ENCODE results near the gene EQTN. TPM values are rescaled to one million over a fixed set of nuclear protein-coding genes. Genes with fewer than 3 reads are reported as not detected.

EQTN gene
- not detected for polyA plus RNA-seq (2013, experiment 1 of 2)
- 0.63 TPM for polyA plus RNA-seq (2013, experiment 2 of 2)

- no peaks in the 10 kb centered on the region for H3K9me3 ChIP-seq (ENCODE audit: insufficient read depth, low read depth, low read length)
- H3K36me3 ChIP-seq (ENCODE audit: insufficient read depth, low read length), result no peaks in the 10 kb centered on the region
- no peak within 1 kb of the TSS for H3K9ac ChIP-seq (ENCODE audit: low read depth, low read length)
- no peaks in the 10 kb centered on the region for H3K27me3 ChIP-seq (ENCODE audit: insufficient read depth, low read length)
- no peaks in the 10 kb centered on the region for H3K4me1 ChIP-seq (ENCODE audit: insufficient read depth, low read length)
- H3K4me3 ChIP-seq (ENCODE audit: low read length), result no peak within 1 kb of the TSS
- WGBS, result 89% methylated on average over 7 of the region's 7 CpGs
- no peak within 1 kb of the TSS for H3K27ac ChIP-seq (ENCODE audit: low read depth, low read length)
These were observed at the start of gene EQTN for GRCh38 chr9:27297050-27297449. TSS of gene EQTN (minus strand) at chr9:27297150. CDS start at chr9:27297055, 95 bp downstream.

- no peaks in the 10 kb centered on the region for H3K36me3 ChIP-seq (ENCODE audit: insufficient read depth, low read length)
- H3K9me3 ChIP-seq (ENCODE audit: insufficient read depth, low read depth, low read length), result no peaks in the 10 kb centered on the region
- H3K9ac ChIP-seq (ENCODE audit: low read depth, low read length), result no peak overlapping the region
- H3K27ac ChIP-seq (ENCODE audit: low read depth, low read length), result no peak overlapping the region
- peaks cover 21% of the 10 kb centered on the region for H3K4me1 ChIP-seq (ENCODE audit: insufficient read depth, low read length)
- no peak overlapping the region for H3K4me3 ChIP-seq (ENCODE audit: low read length)
- H3K27me3 ChIP-seq (ENCODE audit: insufficient read depth, low read length), result no peaks in the 10 kb centered on the region
- 93% methylated on average over 7 of the region's 7 CpGs for WGBS
These were observed 47.8 kb upstream of the EQTN start for GRCh38 chr9:27344776-27345175.

DNA sequence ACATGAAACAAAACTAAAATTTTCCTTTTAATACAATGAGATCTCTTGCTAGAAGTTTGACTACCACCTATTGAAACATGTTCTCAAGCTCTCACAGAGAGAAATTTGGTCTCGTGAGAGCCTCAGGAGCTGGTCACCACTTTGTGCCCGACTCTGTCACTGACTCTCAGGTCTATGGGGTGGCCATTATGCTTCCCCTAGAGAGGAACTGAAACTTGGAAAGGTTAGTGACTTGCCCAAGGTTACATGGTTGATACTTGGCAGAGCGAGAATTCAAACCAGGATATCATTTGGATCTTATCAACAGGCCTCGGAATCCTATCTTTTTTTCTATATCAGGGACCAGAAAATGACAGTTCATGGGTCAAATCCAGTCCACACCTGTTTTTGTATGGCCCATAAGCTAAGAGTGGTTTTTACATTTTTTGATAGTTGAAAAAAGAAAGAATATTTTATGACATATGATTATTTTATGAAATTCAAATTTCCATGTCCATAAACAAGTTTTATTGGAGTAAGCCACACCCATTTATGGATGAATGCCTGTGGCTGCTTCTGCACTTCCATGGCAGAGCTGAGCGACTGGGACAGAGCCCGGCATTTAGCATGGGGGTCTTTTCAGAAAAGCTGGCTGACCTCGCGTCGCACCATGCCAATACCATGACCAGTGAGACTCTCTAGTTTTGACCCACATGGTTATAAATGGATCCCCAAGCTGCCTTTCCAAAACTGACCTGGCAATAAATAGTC lies 44.8 kb upstream of the EQTN start:
- H3K27me3 ChIP-seq (ENCODE audit: insufficient read depth, low read length), result no peaks in the 10 kb centered on the region
- no peaks in the 10 kb centered on the region for H3K36me3 ChIP-seq (ENCODE audit: insufficient read depth, low read length)
- H3K9me3 ChIP-seq (ENCODE audit: insufficient read depth, low read depth, low read length), result no peaks in the 10 kb centered on the region
- H3K9ac ChIP-seq (ENCODE audit: low read depth, low read length), result no peak overlapping the region
- 94% methylated on average over 9 of the region's 9 CpGs for WGBS
- peaks cover 12% of the 10 kb centered on the region for H3K4me1 ChIP-seq (ENCODE audit: insufficient read depth, low read length)
- no peak overlapping the region for H3K4me3 ChIP-seq (ENCODE audit: low read length)
- H3K27ac ChIP-seq (ENCODE audit: low read depth, low read length), result peak overlapping the region; percentile 44; the same call in 1 of the 2 replicates

DNA sequence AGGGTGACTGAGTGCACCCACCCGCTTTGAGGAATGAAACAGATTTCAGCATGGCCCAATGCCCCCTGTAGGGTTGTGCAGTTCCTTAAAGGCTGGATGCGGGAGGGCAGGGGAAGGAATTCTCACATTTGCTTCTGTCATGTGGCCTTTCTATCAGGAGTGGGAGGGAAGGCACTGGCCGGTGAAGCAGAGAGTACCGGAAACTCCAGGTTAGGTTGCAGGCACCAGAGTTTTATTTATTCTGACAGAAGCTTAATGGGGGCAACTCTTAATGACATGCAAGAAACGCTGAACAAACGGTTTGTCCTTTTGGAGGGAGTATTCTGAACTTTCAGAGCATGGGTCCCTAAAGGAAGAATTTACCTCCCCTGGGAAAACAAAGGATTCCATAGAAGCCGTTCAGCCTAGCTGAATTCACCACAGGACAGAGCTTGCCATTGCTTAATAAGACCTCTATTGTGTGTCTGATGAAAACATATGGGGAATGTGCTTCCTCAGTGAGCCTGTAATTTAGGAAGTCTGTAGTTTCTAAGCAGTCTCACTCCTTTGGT lies 44.1 kb upstream of the EQTN start:
- Histone ChIP-seq H3K27me3 (ENCODE audit: insufficient read depth, low read length) (no peaks in the 10 kb centered on the region), H3K27ac (ENCODE audit: low read depth, low read length) (peak overlapping the region; percentile 44; the same call in 1 of the 2 replicates)
- WGBS, result 73% methylated on average over 7 of the region's 7 CpGs

GRCh38 chr9:27340285-27340674 lies 43.3 kb upstream of the EQTN start:
- no peak overlapping the region for H3K9ac ChIP-seq (ENCODE audit: low read depth, low read length)
- H3K4me1 ChIP-seq (ENCODE audit: insufficient read depth, low read length), result peaks cover 22% of the 10 kb centered on the region
- 94% methylated on average over 5 of the region's 5 CpGs for WGBS
- H3K36me3 ChIP-seq (ENCODE audit: insufficient read depth, low read length), result no peaks in the 10 kb centered on the region
- H3K9me3 ChIP-seq (ENCODE audit: insufficient read depth, low read depth, low read length), result no peaks in the 10 kb centered on the region
- no peak overlapping the region for H3K27ac ChIP-seq (ENCODE audit: low read depth, low read length)
- H3K4me3 ChIP-seq (ENCODE audit: low read length), result no peak overlapping the region
- no peaks in the 10 kb centered on the region for H3K27me3 ChIP-seq (ENCODE audit: insufficient read depth, low read length)

More for the DNA sequence above, 44.1 kb upstream of the EQTN start:
- H3K9me3 ChIP-seq (ENCODE audit: insufficient read depth, low read depth, low read length), result no peaks in the 10 kb centered on the region
- no peak overlapping the region for H3K9ac ChIP-seq (ENCODE audit: low read depth, low read length)
- no peak overlapping the region for H3K4me3 ChIP-seq (ENCODE audit: low read length)
- H3K4me1 ChIP-seq (ENCODE audit: insufficient read depth, low read length), result peaks cover 18% of the 10 kb centered on the region
- H3K36me3 ChIP-seq (ENCODE audit: insufficient read depth, low read length), result no peaks in the 10 kb centered on the region

DNA sequence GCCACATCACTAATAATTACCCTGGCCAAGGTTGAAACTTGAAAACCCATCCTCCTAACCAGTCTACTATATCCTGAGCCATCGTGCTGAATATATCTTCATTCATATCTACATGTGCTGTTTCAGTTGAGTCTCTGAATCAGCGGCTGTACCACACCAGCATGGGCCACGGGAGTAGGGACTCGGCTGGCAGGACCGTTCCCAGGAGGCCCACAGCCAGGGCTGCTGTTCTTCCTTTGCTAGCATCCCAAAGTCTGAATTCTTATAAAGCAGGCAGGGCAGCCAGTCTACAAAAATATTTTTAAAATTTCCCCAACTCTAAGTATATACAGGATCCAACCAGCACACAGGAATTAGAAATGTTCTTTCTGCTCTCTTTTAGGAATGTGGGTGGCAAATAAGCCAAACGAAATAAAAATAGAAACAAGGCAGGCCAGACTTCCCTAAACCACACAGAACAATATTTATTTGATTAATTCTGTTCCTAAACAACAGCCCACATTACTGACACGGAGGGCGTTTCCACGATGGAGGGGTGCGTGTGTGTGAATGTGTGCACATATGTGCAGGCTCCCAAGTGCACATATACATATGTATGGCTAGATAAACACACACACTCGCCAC lies 42.8 kb upstream of the EQTN start:
- Histone ChIP-seq H3K27ac (ENCODE audit: low read depth, low read length) (no peak overlapping the region), H3K27me3 (ENCODE audit: insufficient read depth, low read length) (no peaks in the 10 kb centered on the region), H3K4me3 (ENCODE audit: low read length) (no peak overlapping the region), H3K36me3 (ENCODE audit: insufficient read depth, low read length) (no peaks in the 10 kb centered on the region), H3K4me1 (ENCODE audit: insufficient read depth, low read length) (peaks cover 22% of the 10 kb centered on the region), H3K9ac (ENCODE audit: low read depth, low read length) (no peak overlapping the region), H3K9me3 (ENCODE audit: insufficient read depth, low read depth, low read length) (no peaks in the 10 kb centered on the region)
- WGBS, result 92% methylated on average over 10 of the region's 11 CpGs

DNA sequence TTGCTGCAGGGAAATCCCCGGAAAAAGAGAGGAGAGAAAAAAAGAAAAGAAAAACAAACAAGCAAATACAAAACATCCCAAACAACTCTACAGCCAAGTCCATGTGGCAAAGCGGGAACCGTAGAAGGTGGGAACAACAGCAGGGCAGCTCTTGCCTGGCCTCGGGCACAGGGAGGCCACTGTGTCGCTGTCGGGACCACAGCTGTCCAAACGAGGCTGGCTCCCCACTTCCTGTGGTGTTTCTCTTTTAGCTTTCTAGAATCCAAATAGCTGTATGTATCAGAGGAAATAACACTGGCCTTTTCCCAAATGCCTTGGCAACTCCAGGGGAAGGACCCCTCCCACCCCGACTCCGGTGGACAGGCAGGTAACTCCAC lies 41.6 kb upstream of the EQTN start:
- Histone ChIP-seq H3K27me3 (ENCODE audit: insufficient read depth, low read length) (no peaks in the 10 kb centered on the region), H3K4me1 (ENCODE audit: insufficient read depth, low read length) (peaks cover 32% of the 10 kb centered on the region), H3K4me3 (ENCODE audit: low read length) (no peak overlapping the region), H3K9me3 (ENCODE audit: insufficient read depth, low read depth, low read length) (no peaks in the 10 kb centered on the region), H3K9ac (ENCODE audit: low read depth, low read length) (no peak overlapping the region), H3K27ac (ENCODE audit: low read depth, low read length) (no peak overlapping the region), H3K36me3 (ENCODE audit: insufficient read depth, low read length) (no peaks in the 10 kb centered on the region)
- WGBS, result 91% methylated on average over 8 of the region's 9 CpGs

DNA sequence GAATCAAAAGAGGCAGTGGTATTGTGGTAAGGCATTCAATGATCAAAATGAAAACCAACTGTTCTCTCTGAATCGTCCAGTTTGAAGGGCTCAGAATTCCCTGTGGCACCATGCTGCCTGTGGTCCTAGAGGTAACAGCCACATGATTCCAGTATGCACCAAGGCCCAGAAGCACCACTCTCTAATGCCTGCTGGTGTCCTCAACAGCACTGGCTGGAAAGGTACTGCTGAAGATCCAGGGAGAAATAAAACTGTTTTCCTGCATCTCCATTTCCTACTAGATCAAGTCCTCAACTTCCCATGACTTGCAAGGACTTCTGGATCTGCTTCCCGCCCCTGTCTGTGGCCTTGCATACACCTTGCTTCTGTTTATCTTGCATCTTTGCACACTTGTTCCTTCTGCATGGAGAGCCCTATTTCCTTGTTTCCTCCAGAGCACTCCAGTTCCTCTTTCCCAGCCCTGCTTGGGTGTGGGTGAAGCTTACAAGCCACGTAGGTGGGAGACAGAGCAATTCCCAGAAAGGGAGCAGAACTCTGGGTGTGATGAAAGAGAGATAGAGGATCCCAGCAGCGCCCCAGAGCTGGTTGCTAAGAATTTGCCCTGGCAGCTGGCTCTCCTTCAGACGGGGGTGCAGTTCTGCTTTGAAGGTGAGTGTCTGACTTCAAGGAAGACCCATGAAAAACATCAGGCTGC lies 41.0 kb upstream of the EQTN start:
- Histone ChIP-seq H3K27me3 (ENCODE audit: insufficient read depth, low read length) (no peaks in the 10 kb centered on the region), H3K4me3 (ENCODE audit: low read length) (no peak overlapping the region), H3K27ac (ENCODE audit: low read depth, low read length) (no peak overlapping the region), H3K36me3 (ENCODE audit: insufficient read depth, low read length) (no peaks in the 10 kb centered on the region), H3K9me3 (ENCODE audit: insufficient read depth, low read depth, low read length) (no peaks in the 10 kb centered on the region), H3K4me1 (ENCODE audit: insufficient read depth, low read length) (peaks cover 34% of the 10 kb centered on the region), H3K9ac (ENCODE audit: low read depth, low read length) (no peak overlapping the region)
- 91% methylated on average over 5 of the region's 5 CpGs for WGBS

GRCh38 chr9:27337236-27337635 lies 40.3 kb upstream of the EQTN start:
- no peaks in the 10 kb centered on the region for H3K27me3 ChIP-seq (ENCODE audit: insufficient read depth, low read length)
- H3K36me3 ChIP-seq (ENCODE audit: insufficient read depth, low read length), result no peaks in the 10 kb centered on the region
- H3K9me3 ChIP-seq (ENCODE audit: insufficient read depth, low read depth, low read length), result no peaks in the 10 kb centered on the region
- H3K4me3 ChIP-seq (ENCODE audit: low read length), result no peak overlapping the region
- H3K4me1 ChIP-seq (ENCODE audit: insufficient read depth, low read length), result peaks cover 34% of the 10 kb centered on the region
- 93% methylated on average over 3 of the region's 3 CpGs for WGBS
- H3K9ac ChIP-seq (ENCODE audit: low read depth, low read length), result no peak overlapping the region
- H3K27ac ChIP-seq (ENCODE audit: low read depth, low read length), result no peak overlapping the region

DNA sequence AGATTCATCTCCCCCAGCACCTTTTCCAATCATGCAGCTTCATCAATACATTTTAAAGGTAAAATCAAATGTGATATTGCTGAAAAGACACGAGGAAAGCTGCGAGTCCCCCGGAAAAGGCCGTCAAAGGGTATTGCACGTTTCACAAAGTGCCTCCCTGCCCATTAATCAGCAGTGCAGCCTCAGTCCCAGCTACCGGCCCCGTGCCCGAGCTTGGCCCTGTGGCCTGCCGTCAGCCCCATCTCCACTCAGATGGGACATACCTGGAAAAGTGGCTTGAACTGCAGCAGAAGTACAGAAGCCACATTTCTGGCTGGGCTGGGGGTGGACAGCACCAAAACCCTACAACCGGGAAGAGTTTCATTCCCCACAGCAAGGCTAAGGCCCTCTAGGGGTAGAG lies 39.9 kb upstream of the EQTN start:
- H3K4me3 ChIP-seq (ENCODE audit: low read length), result no peak overlapping the region
- H3K4me1 ChIP-seq (ENCODE audit: insufficient read depth, low read length), result peaks cover 34% of the 10 kb centered on the region
- H3K27ac ChIP-seq (ENCODE audit: low read depth, low read length), result no peak overlapping the region
- 89% methylated on average over 10 of the region's 10 CpGs for WGBS
- H3K9ac ChIP-seq (ENCODE audit: low read depth, low read length), result no peak overlapping the region
- H3K27me3 ChIP-seq (ENCODE audit: insufficient read depth, low read length), result no peaks in the 10 kb centered on the region
- H3K36me3 ChIP-seq (ENCODE audit: insufficient read depth, low read length), result no peaks in the 10 kb centered on the region
- no peaks in the 10 kb centered on the region for H3K9me3 ChIP-seq (ENCODE audit: insufficient read depth, low read depth, low read length)

GRCh38 chr9:27336126-27336525 lies 39.2 kb upstream of the EQTN start:
- Histone ChIP-seq H3K36me3 (ENCODE audit: insufficient read depth, low read length) (no peaks in the 10 kb centered on the region), H3K27ac (ENCODE audit: low read depth, low read length) (no peak overlapping the region), H3K9me3 (ENCODE audit: insufficient read depth, low read depth, low read length) (no peaks in the 10 kb centered on the region), H3K4me3 (ENCODE audit: low read length) (no peak overlapping the region), H3K4me1 (ENCODE audit: insufficient read depth, low read length) (peaks cover 28% of the 10 kb centered on the region), H3K9ac (ENCODE audit: low read depth, low read length) (no peak overlapping the region), H3K27me3 (ENCODE audit: insufficient read depth, low read length) (no peaks in the 10 kb centered on the region)
- 100% methylated on average over 1 of the region's 1 CpG for WGBS
